Testis (tissue), 2 donors: ENCODE measurements around the gene GPR6.

ENCODE experiments used
- POLR2A ChIP-seq: fragments of 450-650 bp; IDR thresholded peaks from one replicate; pipeline ENCODE4 v1.6.1; 2017; ENCODE audit warnings: antibody characterized with exemption, mild to moderate bottlenecking, moderate library complexity
- TF ChIP-seq, protein P1 (sequence below), 3 experiments: fragments of 450-650 bp in 2 of 3; fragments of 200-600 bp in 1 of 3; sonication (generic) in 1 of 3; IDR thresholded peaks; one replicate each; pipeline ENCODE4 v1.5.1; 2016 to 2019; ENCODE audit warnings: antibody characterized with exemption in 3 of 3, mild to moderate bottlenecking in 2 of 3, moderate library complexity in 1 of 3

DNA sequence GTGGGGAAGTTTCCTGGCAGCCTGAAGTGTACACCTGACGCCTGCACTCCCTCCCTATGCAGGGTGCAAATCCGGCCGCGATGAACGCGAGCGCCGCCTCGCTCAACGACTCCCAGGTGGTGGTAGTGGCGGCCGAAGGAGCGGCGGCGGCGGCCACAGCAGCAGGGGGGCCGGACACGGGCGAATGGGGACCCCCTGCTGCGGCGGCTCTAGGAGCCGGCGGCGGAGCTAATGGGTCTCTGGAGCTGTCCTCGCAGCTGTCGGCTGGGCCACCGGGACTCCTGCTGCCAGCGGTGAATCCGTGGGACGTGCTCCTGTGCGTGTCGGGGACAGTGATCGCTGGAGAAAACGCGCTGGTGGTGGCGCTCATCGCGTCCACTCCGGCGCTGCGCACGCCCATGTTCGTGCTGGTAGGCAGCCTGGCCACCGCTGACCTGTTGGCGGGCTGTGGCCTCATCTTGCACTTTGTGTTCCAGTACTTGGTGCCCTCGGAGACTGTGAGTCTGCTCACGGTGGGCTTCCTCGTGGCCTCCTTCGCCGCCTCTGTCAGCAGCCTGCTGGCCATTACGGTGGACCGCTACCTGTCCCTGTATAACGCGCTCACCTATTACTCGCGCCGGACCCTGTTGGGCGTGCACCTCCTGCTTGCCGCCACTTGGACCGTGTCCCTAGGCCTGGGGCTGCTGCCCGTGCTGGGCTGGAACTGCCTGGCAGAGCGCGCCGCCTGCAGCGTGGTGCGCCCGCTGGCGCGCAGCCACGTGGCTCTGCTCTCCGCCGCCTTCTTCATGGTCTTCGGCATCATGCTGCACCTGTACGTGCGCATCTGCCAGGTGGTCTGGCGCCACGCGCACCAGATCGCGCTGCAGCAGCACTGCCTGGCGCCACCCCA lies 1.2 kb downstream of the GPR6 start:
- TF ChIP-seq, protein P1, sequence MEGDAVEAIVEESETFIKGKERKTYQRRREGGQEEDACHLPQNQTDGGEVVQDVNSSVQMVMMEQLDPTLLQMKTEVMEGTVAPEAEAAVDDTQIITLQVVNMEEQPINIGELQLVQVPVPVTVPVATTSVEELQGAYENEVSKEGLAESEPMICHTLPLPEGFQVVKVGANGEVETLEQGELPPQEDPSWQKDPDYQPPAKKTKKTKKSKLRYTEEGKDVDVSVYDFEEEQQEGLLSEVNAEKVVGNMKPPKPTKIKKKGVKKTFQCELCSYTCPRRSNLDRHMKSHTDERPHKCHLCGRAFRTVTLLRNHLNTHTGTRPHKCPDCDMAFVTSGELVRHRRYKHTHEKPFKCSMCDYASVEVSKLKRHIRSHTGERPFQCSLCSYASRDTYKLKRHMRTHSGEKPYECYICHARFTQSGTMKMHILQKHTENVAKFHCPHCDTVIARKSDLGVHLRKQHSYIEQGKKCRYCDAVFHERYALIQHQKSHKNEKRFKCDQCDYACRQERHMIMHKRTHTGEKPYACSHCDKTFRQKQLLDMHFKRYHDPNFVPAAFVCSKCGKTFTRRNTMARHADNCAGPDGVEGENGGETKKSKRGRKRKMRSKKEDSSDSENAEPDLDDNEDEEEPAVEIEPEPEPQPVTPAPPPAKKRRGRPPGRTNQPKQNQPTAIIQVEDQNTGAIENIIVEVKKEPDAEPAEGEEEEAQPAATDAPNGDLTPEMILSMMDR (IDR thresholded peaks at IDR 0.05): no peak
- no peak for TF ChIP-seq POLR2A
